WI38 (cell line): ENCODE data around the gene SPRR2D.

Experiments used
- H3K4me3 ChIP-seq: 2 replicates; pipeline ENCODE4 v1.5.1; 2011; ENCODE audit warnings: low read depth, mild to moderate bottlenecking, control low read depth, low read length
- TF ChIP-seq, protein P1 (sequence below): IDR thresholded peaks from 2 replicates; pipeline ENCODE4 v1.5.1; 2012; ENCODE audit warnings: low read depth, mild to moderate bottlenecking, control low read depth, low read length

Gene SPRR2D

DNA sequence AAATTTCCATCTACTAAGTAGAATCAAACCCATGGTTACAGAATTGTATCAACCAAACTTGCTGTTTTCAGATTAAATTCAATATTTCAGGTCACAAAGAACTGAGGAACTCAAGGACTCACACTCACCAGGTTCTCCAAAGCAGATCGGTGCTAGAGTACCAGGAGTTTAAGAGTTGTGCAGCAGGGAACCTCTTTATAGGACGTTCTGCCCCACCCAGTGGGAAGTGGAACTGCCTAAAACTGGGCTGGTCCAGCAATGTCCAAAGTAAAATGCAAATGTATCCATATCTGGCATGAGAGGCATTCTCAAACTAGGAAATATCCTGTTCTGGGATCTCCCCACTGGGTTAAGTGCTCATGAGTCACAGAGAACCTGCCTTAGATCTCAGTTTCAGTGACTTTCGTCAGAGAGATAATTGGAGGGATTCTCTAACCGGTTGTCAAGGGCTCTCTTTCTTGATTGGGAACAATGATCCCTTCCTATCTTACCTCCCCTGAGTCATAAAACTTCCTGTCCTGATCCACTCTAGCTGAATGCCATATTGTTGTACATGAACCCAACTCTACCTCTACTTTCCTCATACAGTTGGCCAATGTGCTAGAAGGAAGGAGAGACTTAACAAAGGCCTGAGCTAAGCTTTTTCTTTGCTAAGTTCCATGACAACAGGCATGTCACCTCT is at the start of gene SPRR2D:
SPRR2D (minus strand) TSS at position 171 of the 682 bp plus-strand sequence. CDS start 774 bp downstream, outside the sequence.
- no peak within 1 kb of the TSS for H3K4me3 ChIP-seq
- TF ChIP-seq, protein P1, sequence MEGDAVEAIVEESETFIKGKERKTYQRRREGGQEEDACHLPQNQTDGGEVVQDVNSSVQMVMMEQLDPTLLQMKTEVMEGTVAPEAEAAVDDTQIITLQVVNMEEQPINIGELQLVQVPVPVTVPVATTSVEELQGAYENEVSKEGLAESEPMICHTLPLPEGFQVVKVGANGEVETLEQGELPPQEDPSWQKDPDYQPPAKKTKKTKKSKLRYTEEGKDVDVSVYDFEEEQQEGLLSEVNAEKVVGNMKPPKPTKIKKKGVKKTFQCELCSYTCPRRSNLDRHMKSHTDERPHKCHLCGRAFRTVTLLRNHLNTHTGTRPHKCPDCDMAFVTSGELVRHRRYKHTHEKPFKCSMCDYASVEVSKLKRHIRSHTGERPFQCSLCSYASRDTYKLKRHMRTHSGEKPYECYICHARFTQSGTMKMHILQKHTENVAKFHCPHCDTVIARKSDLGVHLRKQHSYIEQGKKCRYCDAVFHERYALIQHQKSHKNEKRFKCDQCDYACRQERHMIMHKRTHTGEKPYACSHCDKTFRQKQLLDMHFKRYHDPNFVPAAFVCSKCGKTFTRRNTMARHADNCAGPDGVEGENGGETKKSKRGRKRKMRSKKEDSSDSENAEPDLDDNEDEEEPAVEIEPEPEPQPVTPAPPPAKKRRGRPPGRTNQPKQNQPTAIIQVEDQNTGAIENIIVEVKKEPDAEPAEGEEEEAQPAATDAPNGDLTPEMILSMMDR, result no peak

DNA sequence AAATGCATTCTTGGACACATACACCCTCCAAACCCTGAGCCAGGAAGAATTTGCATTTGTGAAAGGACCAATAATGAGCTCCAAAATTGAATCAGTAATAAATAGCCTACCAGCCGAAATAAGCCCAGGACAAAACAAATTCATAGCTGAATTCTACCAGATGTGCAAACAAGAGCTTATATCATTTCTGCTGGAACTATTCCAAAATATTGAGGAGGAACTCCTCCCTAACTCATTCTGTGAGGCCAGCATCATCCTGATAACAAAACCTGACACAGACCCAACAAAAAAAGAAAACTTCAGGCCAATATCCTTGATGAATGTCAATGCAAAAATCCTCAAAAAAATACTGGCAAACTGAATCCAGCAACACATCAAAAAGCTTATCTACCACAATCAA is 46.7 kb upstream of the SPRR2D start:
- H3K4me3 ChIP-seq, result no peak overlapping the region
- TF ChIP-seq, protein P1, result no peak

DNA sequence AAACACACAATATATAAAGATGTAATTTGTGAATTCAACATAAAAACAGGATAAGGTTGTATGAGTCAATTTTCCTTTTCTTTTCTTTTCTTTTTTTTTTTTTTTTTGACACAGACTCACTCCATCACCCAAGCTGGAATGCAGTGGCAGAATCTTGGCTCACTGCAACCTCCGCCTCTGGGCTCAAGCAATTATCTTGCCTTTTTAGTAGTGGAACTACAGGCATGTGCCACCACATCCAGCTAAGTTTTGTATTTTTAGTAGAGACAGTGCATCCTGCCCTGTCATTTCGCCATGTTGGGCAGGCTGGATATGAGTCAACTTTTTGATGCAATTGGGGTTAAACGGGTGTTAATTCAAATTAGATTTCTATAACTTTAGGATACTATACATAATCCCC is 40.8 kb upstream of the SPRR2D start:
- no peak overlapping the region for H3K4me3 ChIP-seq
- TF ChIP-seq, protein P1, result no peak

DNA sequence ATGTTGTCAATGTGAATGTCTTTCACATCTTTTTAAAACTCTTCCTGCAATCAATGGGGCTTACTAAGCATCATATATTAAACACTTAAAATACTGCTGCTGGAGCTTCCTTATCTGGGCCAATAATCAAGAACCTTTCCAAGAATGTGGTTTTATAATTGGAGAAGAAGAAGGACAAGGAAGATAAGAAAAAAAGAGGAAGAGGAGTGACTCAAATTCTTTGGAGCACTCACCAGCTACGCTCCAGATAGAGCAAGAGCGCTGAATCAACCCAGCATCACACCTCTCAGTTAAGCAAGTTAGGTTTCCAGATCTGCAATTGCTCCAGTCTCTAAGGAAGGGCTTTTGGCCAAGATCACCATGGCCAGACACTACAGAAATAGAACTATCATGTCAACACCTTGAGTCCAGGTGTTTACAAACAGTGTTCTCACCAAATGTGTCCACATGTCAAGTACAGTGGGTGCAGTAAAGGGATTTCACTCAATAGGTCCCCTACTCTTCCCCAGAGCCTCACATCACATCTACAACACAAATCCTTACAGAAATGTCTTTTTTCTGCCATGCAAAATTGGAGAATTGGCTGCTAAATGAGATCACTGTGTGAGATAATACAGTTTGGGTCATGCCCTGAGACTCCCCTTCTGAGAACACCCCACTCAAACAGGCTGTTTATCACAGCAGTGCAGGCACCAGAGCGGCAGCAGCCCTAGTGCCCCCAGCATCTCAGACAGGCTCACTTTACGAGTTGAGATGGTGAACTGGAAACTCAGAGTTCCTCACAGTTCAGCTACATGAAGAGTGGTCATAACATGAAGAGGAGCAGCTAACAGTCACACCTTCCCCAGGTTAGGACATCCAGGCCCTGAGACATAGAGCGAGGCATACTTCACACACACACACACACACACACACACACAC is 32.1 kb upstream of the SPRR2D start:
- no peak overlapping the region for H3K4me3 ChIP-seq
- TF ChIP-seq, protein P1, result no peak

DNA sequence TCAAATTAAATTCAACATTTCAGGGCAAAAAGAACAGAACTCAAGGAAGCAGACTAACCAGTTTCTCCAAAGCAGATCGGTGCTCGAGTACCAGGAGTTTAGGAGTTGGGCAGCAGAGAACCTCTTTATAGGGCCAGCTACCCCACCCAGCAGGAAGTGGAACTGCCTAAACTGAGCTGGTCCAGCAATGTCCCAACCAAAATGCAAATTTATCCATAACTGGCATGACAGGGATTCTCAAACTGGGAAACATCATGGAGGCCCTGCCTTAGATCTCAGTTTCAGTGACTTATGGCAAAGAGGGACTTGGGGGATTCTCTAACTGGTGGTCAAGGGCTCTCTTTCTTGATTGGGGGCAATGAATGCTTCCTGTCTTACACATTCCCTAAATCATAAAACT is 30.6 kb upstream of the SPRR2D start, which contains the start of gene SPRR2B:
SPRR2B (minus strand) TSS at position 101 of the 400 bp plus-strand sequence. CDS start 772 bp downstream, outside the sequence.
- TF ChIP-seq, protein P1, result no peak
- H3K4me3 ChIP-seq, result no peak within 1 kb of the TSS

DNA sequence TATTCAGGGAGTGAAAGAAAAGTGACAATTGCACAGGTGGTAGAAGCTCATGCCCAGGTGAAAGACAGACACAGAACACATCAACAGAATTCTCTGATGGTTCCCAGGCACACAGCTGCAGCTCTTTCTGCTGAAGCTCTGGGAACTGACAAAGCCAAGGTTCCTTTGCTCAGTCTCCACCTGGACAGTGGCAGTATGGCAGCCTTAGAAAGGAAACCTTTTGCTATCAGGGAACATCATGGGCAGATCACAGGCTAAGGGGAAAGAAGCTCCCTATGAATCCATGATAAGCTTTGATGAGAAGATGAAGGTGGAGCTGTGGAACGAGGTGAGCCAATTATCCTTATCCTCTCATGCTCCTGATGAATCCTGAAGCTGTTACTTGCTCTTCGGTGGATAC is 29.3 kb upstream of the SPRR2D start:
- TF ChIP-seq, protein P1, result no peak
- no peak overlapping the region for H3K4me3 ChIP-seq
